ENCODE measurements around the gene CUX1.

DNA sequence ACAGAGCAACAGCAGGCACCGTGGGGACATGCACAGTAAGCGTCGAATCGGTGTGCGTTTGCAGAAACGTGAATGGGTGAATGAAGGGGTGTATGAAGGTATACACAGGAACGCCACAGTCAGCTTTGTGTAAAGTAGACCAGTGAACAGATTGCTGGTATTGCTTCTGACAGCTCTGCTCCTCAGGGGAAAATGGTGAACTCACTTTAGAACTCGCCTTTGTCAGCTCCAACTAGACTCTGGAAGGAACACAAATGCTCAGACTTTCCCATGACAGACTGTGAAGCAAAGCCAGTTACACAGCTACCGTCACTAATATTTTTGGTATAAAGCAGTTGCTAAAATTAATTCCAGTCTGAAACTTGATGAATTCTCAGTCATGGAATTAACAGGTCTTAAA lies 78.9 kb downstream of the CUX1 start:
- TF ChIP-seq, protein P1, sequence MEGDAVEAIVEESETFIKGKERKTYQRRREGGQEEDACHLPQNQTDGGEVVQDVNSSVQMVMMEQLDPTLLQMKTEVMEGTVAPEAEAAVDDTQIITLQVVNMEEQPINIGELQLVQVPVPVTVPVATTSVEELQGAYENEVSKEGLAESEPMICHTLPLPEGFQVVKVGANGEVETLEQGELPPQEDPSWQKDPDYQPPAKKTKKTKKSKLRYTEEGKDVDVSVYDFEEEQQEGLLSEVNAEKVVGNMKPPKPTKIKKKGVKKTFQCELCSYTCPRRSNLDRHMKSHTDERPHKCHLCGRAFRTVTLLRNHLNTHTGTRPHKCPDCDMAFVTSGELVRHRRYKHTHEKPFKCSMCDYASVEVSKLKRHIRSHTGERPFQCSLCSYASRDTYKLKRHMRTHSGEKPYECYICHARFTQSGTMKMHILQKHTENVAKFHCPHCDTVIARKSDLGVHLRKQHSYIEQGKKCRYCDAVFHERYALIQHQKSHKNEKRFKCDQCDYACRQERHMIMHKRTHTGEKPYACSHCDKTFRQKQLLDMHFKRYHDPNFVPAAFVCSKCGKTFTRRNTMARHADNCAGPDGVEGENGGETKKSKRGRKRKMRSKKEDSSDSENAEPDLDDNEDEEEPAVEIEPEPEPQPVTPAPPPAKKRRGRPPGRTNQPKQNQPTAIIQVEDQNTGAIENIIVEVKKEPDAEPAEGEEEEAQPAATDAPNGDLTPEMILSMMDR (IDR thresholded peaks at IDR 0.05) = no peak
- TF ChIP-seq POLR2A (IDR thresholded peaks at IDR 0.05) (no peak), EP300 (IDR thresholded peaks at IDR 0.05) (no peak)

Measured in ovary (tissue), 3 donors.